ENCODE results near the gene ERFL. TPM values are rescaled to one million over a fixed set of nuclear protein-coding genes. Genes with fewer than 3 reads are reported as not detected.

Gene ERFL
- total RNA-seq, 4 donors from 2014 or later, result not detected

- TF ChIP-seq CTCF (IDR thresholded peaks at IDR 0.05) (no peak), POLR2A (IDR thresholded peaks at IDR 0.05) (no peak)
- Histone ChIP-seq H3K27me3 (no peaks in the 10 kb centered on the region), H3K4me1 (peaks cover 11 to 28% (median 14%) of the 10 kb centered on the region in 3 donors), H3K4me3 (no peak overlapping the region), H3K9me3 (no peaks in the 10 kb centered on the region), H3K36me3 (peaks cover 0 to 24% (median 8%) of the 10 kb centered on the region in 3 donors), H3K27ac (no peak overlapping the region)
- intact Hi-C loops (cut with DNase I), result loop anchor here (10.0 kb wide), 1 partner anchor 82 kb away; the partner anchor contains the start of gene CD79A
- no peak for DNase-seq
- WGBS, 2 donors, result 78 to 100% methylated on average over 1 to 4 of the region's 13 CpGs
Measured at GRCh38 chr19:41956621-41957020, 28.4 kb upstream of the ERFL start.

GRCh38 chr19:41955521-41955920 lies 27.3 kb upstream of the ERFL start:
- 64 to 71% methylated on average over 4 to 7 of the region's 7 CpGs for WGBS, 2 donors
- no peak for TF ChIP-seq POLR2A (IDR thresholded peaks at IDR 0.05)
- no peak for TF ChIP-seq CTCF (IDR thresholded peaks at IDR 0.05)
- DNase-seq, result no peak
- Histone ChIP-seq H3K27me3 (no peaks in the 10 kb centered on the region), H3K36me3 (peaks cover 0 to 24% (median 8%) of the 10 kb centered on the region in 3 donors), H3K4me1 (peaks cover 11 to 32% (median 17%) of the 10 kb centered on the region in 3 donors), H3K4me3 (no peak overlapping the region), H3K9me3 (no peaks in the 10 kb centered on the region), H3K27ac (no peak overlapping the region)
- intact Hi-C loops (cut with DNase I), result loop anchor here (10.0 kb wide), 1 partner anchor 81 kb away; the partner anchor contains the start of gene CD79A

GRCh38 chr19:41951686-41952172 lies 23.5 kb upstream of the ERFL start:
- peaks cover 0 to 6% (median 6%) of the 10 kb centered on the region in 3 donors for H3K4me1 ChIP-seq

GRCh38 chr19:41947091-41947490 lies 18.8 kb upstream of the ERFL start:
- Histone ChIP-seq H3K27ac (no peak overlapping the region), H3K9me3 (no peaks in the 10 kb centered on the region), H3K4me3 (no peak overlapping the region), H3K36me3 (no peaks in the 10 kb centered on the region), H3K27me3 (peaks cover 0 to 16% (median 0%) of the 10 kb centered on the region in 4 donors), H3K4me1 (peaks cover 0 to 12% (median 6%) of the 10 kb centered on the region in 3 donors)
- 77 to 81% methylated on average over 3 of the region's 3 CpGs for WGBS, 2 donors
- DNase-seq, result no peak
- TF ChIP-seq POLR2A (IDR thresholded peaks at IDR 0.05) (no peak), CTCF (IDR thresholded peaks at IDR 0.05) (no peak)
- intact Hi-C loops (cut with DNase I), result no loop called here

More at GRCh38 chr19:41951686-41952172, 23.5 kb upstream of the ERFL start:
- H3K27ac ChIP-seq, result no peak overlapping the region
- peak; percentile 92 to 99 (median 95) for TF ChIP-seq CTCF (IDR thresholded peaks at IDR 0.05)
- TF ChIP-seq POLR2A (IDR thresholded peaks at IDR 0.05), result no peak
- H3K36me3 ChIP-seq, result peaks cover 0 to 16% (median 8%) of the 10 kb centered on the region in 3 donors
- no peak for DNase-seq
- 3 to 4% methylated on average over 11 to 12 of the region's 12 CpGs for WGBS, 2 donors
- H3K27me3 ChIP-seq, result no peaks in the 10 kb centered on the region
- no peaks in the 10 kb centered on the region for H3K9me3 ChIP-seq
- intact Hi-C loops (cut with DNase I), result loop anchor here (10.0 kb wide), 1 partner anchor 77 kb away; the partner anchor contains the start of gene CD79A
- no peak overlapping the region for H3K4me3 ChIP-seq

GRCh38 chr19:41945135-41945766 lies 17.0 kb upstream of the ERFL start:
- peak; percentile 34 for DNase-seq
- Histone ChIP-seq H3K4me3 (no peak overlapping the region), H3K27ac (peak overlapping the region in 1 of 4 donors; percentile 55), H3K36me3 (no peaks in the 10 kb centered on the region), H3K9me3 (no peaks in the 10 kb centered on the region), H3K4me1 (peaks cover 5 to 15% (median 7%) of the 10 kb centered on the region in 3 donors), H3K27me3 (peaks cover 4 to 35% (median 8%) of the 10 kb centered on the region in 4 donors)
- TF ChIP-seq CTCF (IDR thresholded peaks at IDR 0.05) (no peak), POLR2A (IDR thresholded peaks at IDR 0.05) (no peak)
- WGBS, 2 donors, result 69 to 82% methylated on average over 3 to 8 of the region's 8 CpGs
- intact Hi-C loops (cut with DNase I), result no loop called here

Data from esophagus squamous epithelium (tissue), 5 donors.